A549 (cell line): Measurements from ENCODE around the gene PDE10A.

Source experiments
- CTCF ChIP-seq: fragments of >200 bp; sonication (Bioruptor Twin); formaldehyde crosslinking; IDR thresholded peaks from 3 replicates; pipeline ENCODE4 v1.5.1; 2016
- HOXA7 ChIP-seq: fragments of 250-450 bp; sonication (Bioruptor Pico); IDR thresholded peaks from 2 replicates; pipeline ENCODE4 v1.5.0; 2020; ENCODE audit warnings: mild to moderate bottlenecking, moderate library complexity
- POLR2A ChIP-seq: IDR thresholded peaks from 2 replicates; pipeline ENCODE4 v1.6.1; 2012; ENCODE audit warnings: mild to moderate bottlenecking, low read length
- RCOR1 ChIP-seq: fragments of 150-350 bp; IDR thresholded peaks from 2 replicates; pipeline ENCODE4 v1.6.1; 2014; ENCODE audit warnings: antibody characterized with exemption, low read length, low read depth

GRCh38 chr6:165306955-165307354, 356.1 kb downstream of the PDE10A start:
- TF ChIP-seq CTCF (no peak), POLR2A (no peak), RCOR1 (no peak), HOXA7 (CRISPR knock-in tag) (no peak)
